Fibroblast of pulmonary artery (primary cell): ENCODE measurements around the gene GPR15.

Experiments
- DNase-seq: peaks from one replicate; pipeline ENCODE4 v3.0.0-alpha.2; 2010; ENCODE audit warnings: low read depth
- H3K4me3 ChIP-seq: replicated peaks from 2 replicates; pipeline ENCODE4 v1.5.1; 2011; ENCODE audit warnings: low read depth, mild to moderate bottlenecking, control low read depth, low read length, moderate library complexity
- CTCF ChIP-seq: IDR thresholded peaks from 2 replicates; pipeline ENCODE4 v1.5.1; 2011; ENCODE audit warnings: mild to moderate bottlenecking, control low read depth, low read length, inconsistent platforms; ENCODE audit errors: missing control alignments

Gene GPR15

GRCh38 chr3:98573181-98573728, 41.5 kb downstream of the GPR15 start:
- peak; percentile 54 for DNase-seq
- peak; percentile 57 for TF ChIP-seq CTCF
- H3K4me3 ChIP-seq = no peak overlapping the region

GRCh38 chr3:98574132-98574531, 42.4 kb downstream of the GPR15 start:
- TF ChIP-seq CTCF = no peak
- DNase-seq = no peak
- no peak overlapping the region for H3K4me3 ChIP-seq

- DNase-seq = peak; percentile 13
- no peak overlapping the region for H3K4me3 ChIP-seq
- TF ChIP-seq CTCF = no peak
These were observed 45.6 kb downstream of the GPR15 start for GRCh38 chr3:98577178-98577895.

GRCh38 chr3:98580401-98581386, 48.9 kb downstream of the GPR15 start:
- no peak for TF ChIP-seq CTCF
- no peak for DNase-seq
- H3K4me3 ChIP-seq = no peak overlapping the region

- no peak overlapping the region for H3K4me3 ChIP-seq
- no peak for TF ChIP-seq CTCF
- no peak for DNase-seq
These were observed 49.7 kb downstream of the GPR15 start for GRCh38 chr3:98581474-98581873.

- DNase-seq = no peak
- H3K4me3 ChIP-seq = no peak overlapping the region
- TF ChIP-seq CTCF = no peak
These were observed 50.3 kb downstream of the GPR15 start for GRCh38 chr3:98582042-98582441.
